CD1c-positive myeloid dendritic cell (primary cell): ENCODE data around the gene RAVER1.
"Not testable (repeated sequence)": the region's sequence is repeated elsewhere in the genome, so short reads cannot be mapped to it uniquely, and the experiment has no call there.

Source experiments
- DNase-seq: peaks from one replicate; pipeline ENCODE4 v3.0.0-alpha.2; 2016; ENCODE audit errors: extremely low spot score

RAVER1 gene

GRCh38 chr19:10343495-10343894, 10.2 kb upstream of the RAVER1 start:
- no peak for DNase-seq

- no peak for DNase-seq
These were observed 6.6 kb upstream of the RAVER1 start for GRCh38 chr19:10339977-10340376.

GRCh38 chr19:10339380-10339960, 6.1 kb upstream of the RAVER1 start, which contains the start of gene ICAM3:
TSS of gene ICAM3 (minus strand) at chr19:10339624. CDS start at chr19:10339614, 10 bp downstream.
- DNase-seq = peak; percentile 73

- no peak for DNase-seq
These were observed 5.6 kb upstream of the RAVER1 start for GRCh38 chr19:10338940-10339339.

GRCh38 chr19:10336725-10337124, 3.4 kb upstream of the RAVER1 start:
- DNase-seq = not testable (repeated sequence)

- DNase-seq = no peak
These were observed 2.1 kb upstream of the RAVER1 start for GRCh38 chr19:10335352-10335985.

GRCh38 chr19:10334588-10335351, 1.4 kb upstream of the RAVER1 start:
- peak; percentile 58 for DNase-seq

- DNase-seq = no peak
These were observed 644 bp upstream of the RAVER1 start for GRCh38 chr19:10333758-10334587.

- DNase-seq = no peak
These were observed 968 bp downstream of the RAVER1 start for GRCh38 chr19:10332158-10332964.

GRCh38 chr19:10329555-10329954, 3.8 kb downstream of the RAVER1 start:
- DNase-seq = no peak

GRCh38 chr19:10328558-10329429, 4.5 kb downstream of the RAVER1 start:
- no peak for DNase-seq

GRCh38 chr19:10327793-10328192, 5.5 kb downstream of the RAVER1 start:
- DNase-seq = no peak

- no peak for DNase-seq
These were observed 7.6 kb downstream of the RAVER1 start for GRCh38 chr19:10325732-10326131.

GRCh38 chr19:10321874-10322835, 11.2 kb downstream of the RAVER1 start:
- DNase-seq = no peak

GRCh38 chr19:10321417-10321797, 11.9 kb downstream of the RAVER1 start:
- no peak for DNase-seq

- DNase-seq = no peak
These were observed 12.5 kb downstream of the RAVER1 start for GRCh38 chr19:10320602-10321416.

GRCh38 chr19:10318807-10319682, 14.3 kb downstream of the RAVER1 start:
- no peak for DNase-seq
